WERI-Rb-1 (cell line): ENCODE data around the gene DEGS2.
A peak's percentile ranks its signal among the peaks of the same experiment; 100 is the strongest.

Experiments
- DNase-seq: peaks from one replicate; pipeline ENCODE4 v3.0.0-alpha.2; 2020
- H3K27ac ChIP-seq: fragments of 250-450 bp; sonication (Bioruptor Pico); 2 replicates; pipeline ENCODE4 v1.5.1; 2020; ENCODE audit warnings: mild to moderate bottlenecking, moderate library complexity
- H3K27me3 ChIP-seq: fragments of 250-450 bp; sonication (Bioruptor Pico); 2 replicates; pipeline ENCODE4 v1.5.1; 2021; ENCODE audit warnings: mild to moderate bottlenecking, low read depth, moderate library complexity; ENCODE audit not compliant: insufficient read depth, severe bottlenecking
- H3K36me3 ChIP-seq: fragments of 250-450 bp; sonication (Bioruptor Pico); 2 replicates; pipeline ENCODE4 v1.5.1; 2020; ENCODE audit warnings: mild to moderate bottlenecking, moderate library complexity
- H3K4me3 ChIP-seq: 2 replicates; pipeline ENCODE4 v1.5.1; 2011; ENCODE audit warnings: low read depth, mild to moderate bottlenecking, control low read depth, low read length
- H3K9me3 ChIP-seq: fragments of 250-450 bp; sonication (Bioruptor Pico); 2 replicates; pipeline ENCODE4 v1.5.1; 2021; ENCODE audit warnings: mild to moderate bottlenecking, moderate library complexity; ENCODE audit not compliant: severe bottlenecking
- TF ChIP-seq, protein P1 (sequence below): IDR thresholded peaks from 2 replicates; pipeline ENCODE4 v1.5.1; 2011; ENCODE audit warnings: low read depth, mild to moderate bottlenecking, control low read depth, inconsistent platforms, low read length

The DEGS2 gene

DNA sequence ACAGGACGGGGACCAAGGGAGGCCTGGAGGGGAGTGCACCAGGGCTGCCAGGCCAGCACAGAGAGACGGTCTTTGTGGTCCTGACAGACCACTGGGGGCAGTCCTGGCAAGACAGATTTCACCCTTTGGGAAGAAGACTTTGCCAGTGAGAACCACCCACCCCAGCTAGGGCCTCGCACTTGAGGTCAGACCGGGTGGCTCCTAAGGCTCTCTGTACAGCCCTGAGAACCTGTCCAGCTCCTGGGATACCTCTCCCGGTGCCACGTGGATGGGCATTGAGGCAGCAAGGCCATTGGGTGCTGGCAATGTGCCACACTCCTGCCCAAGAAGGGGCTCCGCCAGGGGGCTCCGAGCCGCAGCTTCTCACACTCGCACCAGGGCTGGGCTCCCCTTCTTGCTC lies 42.4 kb downstream of the DEGS2 start:
- no peak for DNase-seq
- Histone ChIP-seq H3K27me3 (no peaks in the 10 kb centered on the region), H3K4me3 (no peak overlapping the region), H3K36me3 (peaks cover 11% of the 10 kb centered on the region), H3K27ac (no peak overlapping the region), H3K9me3 (no peaks in the 10 kb centered on the region)
- TF ChIP-seq, protein P1, sequence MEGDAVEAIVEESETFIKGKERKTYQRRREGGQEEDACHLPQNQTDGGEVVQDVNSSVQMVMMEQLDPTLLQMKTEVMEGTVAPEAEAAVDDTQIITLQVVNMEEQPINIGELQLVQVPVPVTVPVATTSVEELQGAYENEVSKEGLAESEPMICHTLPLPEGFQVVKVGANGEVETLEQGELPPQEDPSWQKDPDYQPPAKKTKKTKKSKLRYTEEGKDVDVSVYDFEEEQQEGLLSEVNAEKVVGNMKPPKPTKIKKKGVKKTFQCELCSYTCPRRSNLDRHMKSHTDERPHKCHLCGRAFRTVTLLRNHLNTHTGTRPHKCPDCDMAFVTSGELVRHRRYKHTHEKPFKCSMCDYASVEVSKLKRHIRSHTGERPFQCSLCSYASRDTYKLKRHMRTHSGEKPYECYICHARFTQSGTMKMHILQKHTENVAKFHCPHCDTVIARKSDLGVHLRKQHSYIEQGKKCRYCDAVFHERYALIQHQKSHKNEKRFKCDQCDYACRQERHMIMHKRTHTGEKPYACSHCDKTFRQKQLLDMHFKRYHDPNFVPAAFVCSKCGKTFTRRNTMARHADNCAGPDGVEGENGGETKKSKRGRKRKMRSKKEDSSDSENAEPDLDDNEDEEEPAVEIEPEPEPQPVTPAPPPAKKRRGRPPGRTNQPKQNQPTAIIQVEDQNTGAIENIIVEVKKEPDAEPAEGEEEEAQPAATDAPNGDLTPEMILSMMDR: no peak

DNA sequence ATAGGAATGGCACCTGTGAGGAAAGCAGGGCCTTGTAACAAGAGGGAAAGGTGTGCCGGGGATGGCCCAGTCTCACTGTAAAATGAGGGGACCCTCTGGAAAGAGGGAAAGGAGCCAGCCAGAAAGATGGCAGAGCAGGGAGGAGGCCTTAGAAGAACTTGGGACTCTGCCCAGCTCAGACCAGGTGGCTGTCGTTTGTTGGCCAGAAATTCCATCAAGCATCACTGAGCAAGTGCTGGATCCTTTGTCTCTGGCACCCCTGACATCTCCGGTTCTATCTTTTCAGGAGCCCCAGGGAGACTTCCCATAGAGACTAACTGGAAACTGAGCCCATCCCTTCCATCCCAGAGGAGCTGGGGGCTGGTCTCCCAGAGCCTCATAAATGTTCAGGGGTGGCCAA lies 43.3 kb downstream of the DEGS2 start:
- H3K9me3 ChIP-seq: no peaks in the 10 kb centered on the region
- no peak overlapping the region for H3K4me3 ChIP-seq
- TF ChIP-seq, protein P1: no peak
- peak overlapping the region; percentile 50 for H3K27ac ChIP-seq
- H3K27me3 ChIP-seq: no peaks in the 10 kb centered on the region
- H3K36me3 ChIP-seq: peaks cover 11% of the 10 kb centered on the region
- DNase-seq: no peak

DNA sequence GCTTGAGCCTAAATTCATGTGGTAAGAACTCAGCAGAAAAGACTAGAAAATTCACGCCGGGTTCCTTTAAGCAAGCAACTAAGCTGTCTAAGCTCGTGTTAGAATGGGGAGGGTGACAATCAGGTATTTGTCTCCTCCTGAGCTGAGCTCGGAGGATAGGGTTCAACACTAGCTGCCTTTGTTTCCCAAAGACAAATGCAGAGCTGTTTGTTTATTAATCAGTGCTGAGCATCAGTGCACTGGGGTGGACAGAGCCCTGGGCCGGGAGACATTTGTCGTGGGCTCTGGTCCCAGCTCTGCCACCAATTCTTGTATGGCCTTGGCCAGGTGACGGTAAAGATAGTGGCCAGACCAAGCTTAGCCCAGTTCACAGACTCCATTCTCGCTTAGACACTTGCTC lies 43.7 kb downstream of the DEGS2 start:
- TF ChIP-seq, protein P1: no peak
- Histone ChIP-seq H3K27me3 (no peaks in the 10 kb centered on the region), H3K36me3 (peaks cover 11% of the 10 kb centered on the region), H3K4me3 (no peak overlapping the region), H3K9me3 (no peaks in the 10 kb centered on the region), H3K27ac (peak overlapping the region; percentile 50)
- DNase-seq: no peak

DNA sequence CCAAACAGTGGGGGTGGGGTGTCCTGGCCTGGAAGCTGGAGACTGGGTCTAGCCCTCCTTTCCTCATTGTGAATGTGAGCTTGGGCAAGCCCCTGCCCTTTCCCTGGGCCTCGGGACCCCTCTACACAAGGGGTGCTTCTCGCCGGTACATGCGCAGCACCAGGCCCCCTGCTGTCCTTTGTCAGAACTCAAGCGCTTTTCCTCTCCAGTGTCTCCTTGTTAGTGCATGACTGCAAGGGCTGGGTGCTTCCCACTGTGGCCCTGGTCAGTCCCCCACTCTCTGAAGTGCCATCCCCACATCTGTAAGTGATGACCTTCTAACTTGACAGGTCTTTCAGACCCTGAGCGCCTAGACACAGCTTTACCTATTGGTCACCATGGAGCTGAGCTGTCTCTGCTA lies 44.2 kb downstream of the DEGS2 start:
- Histone ChIP-seq H3K36me3 (peaks cover 14% of the 10 kb centered on the region), H3K27ac (peak overlapping the region; percentile 55), H3K9me3 (no peaks in the 10 kb centered on the region), H3K27me3 (no peaks in the 10 kb centered on the region), H3K4me3 (no peak overlapping the region)
- DNase-seq: no peak
- TF ChIP-seq, protein P1: no peak

DNA sequence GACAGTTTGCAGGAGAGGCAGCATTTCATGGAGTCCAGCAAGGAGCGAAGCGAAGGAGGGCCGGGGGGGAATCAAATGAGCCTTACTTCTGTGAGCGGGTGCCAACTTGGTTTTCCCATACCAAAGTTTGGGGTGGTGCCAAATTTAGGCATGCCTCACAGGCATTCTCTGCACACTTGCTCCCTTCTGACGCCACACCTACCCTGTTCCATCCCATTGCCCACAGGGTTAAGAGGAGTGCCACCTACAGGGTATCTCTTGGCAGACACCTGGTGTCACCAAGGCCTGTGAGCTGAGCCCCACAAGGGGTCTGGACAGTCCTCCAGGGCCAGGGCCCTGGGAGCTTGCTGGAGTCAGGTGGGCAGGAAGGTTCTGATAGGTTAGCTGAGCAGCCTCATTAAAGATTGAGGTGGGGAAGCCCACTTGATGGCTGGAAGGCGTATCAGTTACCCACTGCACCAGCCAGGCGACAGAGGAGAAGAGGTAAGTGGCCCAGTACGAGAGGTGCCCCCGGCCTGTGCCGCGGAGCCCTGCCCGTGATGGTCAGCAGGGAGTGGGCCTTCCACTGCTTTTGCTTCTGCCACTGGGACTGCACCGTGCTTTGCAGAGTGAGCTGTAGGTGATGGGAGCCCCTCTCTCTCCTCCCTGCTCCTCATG lies 45.2 kb downstream of the DEGS2 start:
- H3K9me3 ChIP-seq: no peaks in the 10 kb centered on the region
- H3K27me3 ChIP-seq: no peaks in the 10 kb centered on the region
- H3K27ac ChIP-seq: no peak overlapping the region
- H3K36me3 ChIP-seq: peaks cover 17% of the 10 kb centered on the region
- TF ChIP-seq, protein P1: no peak
- no peak overlapping the region for H3K4me3 ChIP-seq
- DNase-seq: no peak
